ENCODE results near the gene CAB39L. TPM values are rescaled to one million over a fixed set of nuclear protein-coding genes. Genes with fewer than 3 reads are reported as not detected.

The CAB39L gene
- total and polyA plus RNA-seq, 10 donors, result 1.6 to 7.5 (median 5.9) TPM

DNA sequence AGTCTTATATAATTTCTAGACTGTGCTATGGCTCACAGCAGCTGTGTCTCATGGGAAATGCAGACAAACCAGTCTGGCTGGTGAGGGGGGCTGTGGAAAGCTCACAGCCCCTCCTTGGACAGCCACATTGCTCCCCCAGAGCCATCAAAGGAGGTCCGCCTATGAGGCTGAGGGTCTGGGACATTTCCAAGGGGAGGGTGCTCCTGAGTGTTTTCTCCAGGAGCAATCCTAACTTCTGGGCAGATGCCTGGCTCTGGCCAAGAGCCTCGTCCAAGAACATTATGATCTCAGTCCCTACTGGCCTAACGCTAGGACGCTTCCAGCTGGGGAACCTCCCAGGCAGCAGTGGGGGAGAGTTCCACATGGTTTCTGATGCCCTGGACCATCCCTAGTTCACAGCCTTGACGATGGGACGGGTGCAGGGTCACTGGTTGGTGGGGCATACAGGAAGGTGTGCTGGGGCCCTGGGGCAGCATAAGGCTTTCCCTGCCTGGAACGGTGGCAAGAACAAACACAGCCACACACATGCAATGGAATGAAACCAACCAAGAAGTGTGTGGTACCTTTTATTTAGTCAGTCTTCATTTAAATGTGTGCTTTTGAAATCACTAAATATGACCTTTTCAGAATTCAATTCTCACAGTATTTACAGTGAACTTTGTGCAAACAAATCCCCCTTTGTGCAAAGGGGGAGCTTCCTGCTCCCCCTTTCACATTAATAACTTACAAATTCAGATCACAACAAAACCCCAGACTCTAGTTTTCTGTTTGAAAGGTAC is 135.6 kb downstream of the CAB39L start:
- Histone ChIP-seq H3K36me3 (peaks cover 0 to 8% (median 0%) of the 10 kb centered on the region in 6 donors), H3K9me3 (no peaks in the 10 kb centered on the region), H3K27ac (peak overlapping the region in 6 of 8 donors; percentile 41 to 60 (median 49)), H3K4me3 (no peak overlapping the region), H3K27me3 (replicated peaks in 1 of 7) (no peaks in the 10 kb centered on the region), H3K4me1 (peaks cover 0 to 18% (median 11%) of the 10 kb centered on the region in 6 donors)
- TF ChIP-seq POLR2A (IDR thresholded peaks at IDR 0.05) (no peak), POLR2AphosphoS5 (IDR thresholded peaks at IDR 0.05) (peak in 2 of 3 donors; percentile 53 to 64)
- TF ChIP-seq, protein P1, sequence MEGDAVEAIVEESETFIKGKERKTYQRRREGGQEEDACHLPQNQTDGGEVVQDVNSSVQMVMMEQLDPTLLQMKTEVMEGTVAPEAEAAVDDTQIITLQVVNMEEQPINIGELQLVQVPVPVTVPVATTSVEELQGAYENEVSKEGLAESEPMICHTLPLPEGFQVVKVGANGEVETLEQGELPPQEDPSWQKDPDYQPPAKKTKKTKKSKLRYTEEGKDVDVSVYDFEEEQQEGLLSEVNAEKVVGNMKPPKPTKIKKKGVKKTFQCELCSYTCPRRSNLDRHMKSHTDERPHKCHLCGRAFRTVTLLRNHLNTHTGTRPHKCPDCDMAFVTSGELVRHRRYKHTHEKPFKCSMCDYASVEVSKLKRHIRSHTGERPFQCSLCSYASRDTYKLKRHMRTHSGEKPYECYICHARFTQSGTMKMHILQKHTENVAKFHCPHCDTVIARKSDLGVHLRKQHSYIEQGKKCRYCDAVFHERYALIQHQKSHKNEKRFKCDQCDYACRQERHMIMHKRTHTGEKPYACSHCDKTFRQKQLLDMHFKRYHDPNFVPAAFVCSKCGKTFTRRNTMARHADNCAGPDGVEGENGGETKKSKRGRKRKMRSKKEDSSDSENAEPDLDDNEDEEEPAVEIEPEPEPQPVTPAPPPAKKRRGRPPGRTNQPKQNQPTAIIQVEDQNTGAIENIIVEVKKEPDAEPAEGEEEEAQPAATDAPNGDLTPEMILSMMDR (IDR thresholded peaks at IDR 0.05 in 8 of 11, conservative IDR thresholded peaks at IDR 0.05 in 3 of 11), result no peak
- WGBS, 5 donors, result 49 to 82% (median 75%) methylated on average over 7 of the region's 7 CpGs
- no peak for DNase-seq
- intact Hi-C loops (cut with DNase I; ENCODE audit: low total_unique reads), result no loop called here

DNA sequence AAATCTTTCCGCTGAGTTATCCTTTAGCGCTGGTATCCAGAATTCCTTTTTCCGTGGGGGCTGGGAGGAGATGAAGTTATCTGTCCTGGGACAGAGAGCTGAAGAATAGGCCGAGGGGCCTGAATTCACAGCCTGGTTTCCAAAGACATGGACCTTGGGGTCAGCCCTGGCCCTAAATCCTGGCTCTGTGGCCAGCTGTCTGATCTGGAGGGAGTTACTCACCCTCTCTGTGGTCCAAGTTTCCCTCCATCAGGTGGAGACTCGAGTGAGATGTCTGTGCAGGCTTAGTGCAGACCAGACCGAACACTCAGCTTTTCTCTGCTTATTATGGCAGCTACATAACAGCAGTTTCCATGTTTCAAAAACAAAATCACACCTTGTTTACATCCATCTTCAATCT is 136.5 kb downstream of the CAB39L start:
- DNase-seq, result no peak
- Histone ChIP-seq H3K4me1 (peaks cover 0 to 26% (median 14%) of the 10 kb centered on the region in 6 donors), H3K4me3 (no peak overlapping the region), H3K36me3 (peaks cover 0 to 8% (median 0%) of the 10 kb centered on the region in 6 donors), H3K27me3 (replicated peaks in 1 of 7) (no peaks in the 10 kb centered on the region), H3K27ac (peak overlapping the region in 4 of 8 donors; percentile 48 to 60 (median 55)), H3K9me3 (no peaks in the 10 kb centered on the region)
- WGBS, 5 donors, result 89 to 95% (median 94%) methylated on average over 6 of the region's 6 CpGs
- TF ChIP-seq POLR2AphosphoS5 (IDR thresholded peaks at IDR 0.05) (no peak), POLR2A (IDR thresholded peaks at IDR 0.05) (no peak)
- TF ChIP-seq, protein P1 (IDR thresholded peaks at IDR 0.05 in 8 of 11, conservative IDR thresholded peaks at IDR 0.05 in 3 of 11), result no peak
- intact Hi-C loops (cut with DNase I; ENCODE audit: low total_unique reads), result no loop called here

DNA sequence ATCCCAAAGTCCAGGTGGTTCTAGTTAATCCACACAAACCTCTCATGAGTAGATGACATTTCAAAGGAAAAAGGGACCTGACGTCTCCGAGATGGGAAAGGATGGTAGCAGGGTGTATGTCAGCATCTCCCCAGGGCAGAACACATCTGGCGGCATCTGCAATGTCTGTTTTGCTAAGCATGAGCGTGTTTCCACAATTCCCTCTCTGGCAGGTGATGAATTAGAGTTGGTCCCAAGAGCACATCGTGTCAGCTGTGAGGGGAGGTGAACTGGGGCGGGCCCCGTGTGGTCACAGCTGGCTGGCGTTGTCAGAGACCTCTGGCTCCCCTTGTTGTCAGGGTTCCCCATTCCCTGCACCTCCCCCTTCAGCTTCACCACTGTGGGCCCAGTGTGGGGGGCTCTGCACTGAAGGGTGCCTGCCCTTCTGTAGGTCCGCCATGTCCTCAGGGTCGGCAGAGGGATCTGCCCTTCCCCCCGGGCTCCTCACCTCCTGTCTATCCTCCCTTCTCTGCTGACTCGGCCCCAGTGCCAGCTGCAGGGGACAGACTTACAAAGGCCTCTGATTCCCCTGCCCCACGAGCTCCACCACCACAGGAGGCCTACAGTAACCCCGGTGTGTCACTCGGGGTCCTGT is 138.0 kb downstream of the CAB39L start:
- intact Hi-C loops (cut with DNase I; ENCODE audit: low total_unique reads), result no loop called here
- no peak overlapping the region for H3K27ac ChIP-seq

More for the DNA sequence above, 138.0 kb downstream of the CAB39L start:
- TF ChIP-seq POLR2AphosphoS5 (IDR thresholded peaks at IDR 0.05) (no peak), POLR2A (IDR thresholded peaks at IDR 0.05) (no peak)
- TF ChIP-seq, protein P1 (IDR thresholded peaks at IDR 0.05 in 8 of 11, conservative IDR thresholded peaks at IDR 0.05 in 3 of 11), result no peak
- H3K27me3 ChIP-seq (replicated peaks in 1 of 7), result no peaks in the 10 kb centered on the region
- peaks cover 0 to 37% (median 23%) of the 10 kb centered on the region in 6 donors for H3K4me1 ChIP-seq
- no peaks in the 10 kb centered on the region for H3K9me3 ChIP-seq
- 82 to 87% (median 85%) methylated on average over 13 to 15 of the region's 15 CpGs for WGBS, 5 donors
- H3K36me3 ChIP-seq, result peaks cover 0 to 8% (median 0%) of the 10 kb centered on the region in 6 donors
- no peak for DNase-seq
- H3K4me3 ChIP-seq, result no peak overlapping the region
